HEK293 (cell line): ENCODE measurements around the gene CEACAM20.

Experiments
- CTCF ChIA-PET: fragments of 350-600 bp; formaldehyde crosslinking; extraction: SDS; loops from one replicate; lab custom pipeline; 2021; ENCODE audit warnings: antibody characterized with exemption; lab: Yijun Ruan, JAX
- POLR2A ChIA-PET: fragments of 300-600 bp; formaldehyde crosslinking; extraction: SDS; loops from one replicate; lab custom pipeline; 2020; ENCODE audit warnings: antibody characterized with exemption, inconsistent platforms; lab: Yijun Ruan, JAX
- H3K27ac ChIP-seq: fragments of 200-500 bp; sonication (Bioruptor generic); 2 replicates; pipeline ENCODE4 v1.5.1; 2014; ENCODE audit warnings: low read depth, low read length, control low read depth, inconsistent platforms; ENCODE audit errors: extremely low read depth
- H3K36me3 ChIP-seq, 2 experiments: fragments of 200-500 bp in 1 of 2; sonication (Bioruptor generic) in 1 of 2; 1 replicate in 1 of 2; 2 replicates in 1 of 2; pipeline ENCODE4 v1.5.1; 2014 to 2017; ENCODE audit warnings: inconsistent platforms in 2 of 2, low read length in 2 of 2; ENCODE audit not compliant: control insufficient read depth in 2 of 2, insufficient read depth in 1 of 2
- H3K4me1 ChIP-seq: fragments of 200-500 bp; sonication (Bioruptor generic); 2 replicates; pipeline ENCODE4 v1.5.1; 2014; ENCODE audit warnings: mild to moderate bottlenecking, low read length, inconsistent platforms; ENCODE audit not compliant: control insufficient read depth, insufficient read depth
- H3K4me3 ChIP-seq: 2 replicates; pipeline ENCODE4 v1.5.1; 2011; ENCODE audit warnings: low read depth, mild to moderate bottlenecking, control low read depth, low read length, moderate library complexity
- H3K9me3 ChIP-seq: fragments of 200-500 bp; sonication (Bioruptor generic); 2 replicates; pipeline ENCODE4 v1.5.1; 2014; ENCODE audit warnings: low read depth, low read length, inconsistent platforms; ENCODE audit not compliant: control insufficient read depth, insufficient read depth
- EGR2 ChIP-seq: fragments of 450-650 bp; formaldehyde crosslinking; IDR thresholded peaks from 2 replicates; pipeline ENCODE4 v1.5.1; 2016; ENCODE audit warnings: low read depth, missing biosample characterization, missing genetic modification characterization
- MYNN ChIP-seq: fragments of 450-650 bp; formaldehyde crosslinking; IDR thresholded peaks from 2 replicates; pipeline ENCODE4 v1.5.1; 2016; ENCODE audit warnings: missing biosample characterization, missing genetic modification characterization, borderline replicate concordance
- PRDM1 ChIP-seq: fragments of 450-650 bp; formaldehyde crosslinking; IDR thresholded peaks from 2 replicates; pipeline ENCODE4; 2016; ENCODE audit warnings: missing biosample characterization, missing genetic modification characterization
- ZBTB21 ChIP-seq: fragments of 450-650 bp; formaldehyde crosslinking; IDR thresholded peaks from 2 replicates; pipeline ENCODE4 v1.5.1; 2017; ENCODE audit warnings: missing biosample characterization, missing genetic modification characterization
- ZBTB8A ChIP-seq: fragments of 450-650 bp; formaldehyde crosslinking; IDR thresholded peaks from 2 replicates; pipeline ENCODE4 v1.5.1; 2016; ENCODE audit warnings: missing biosample characterization, missing genetic modification characterization
- ZFP69B ChIP-seq: fragments of 450-650 bp; formaldehyde crosslinking; IDR thresholded peaks from 2 replicates; pipeline ENCODE4 v1.5.1; 2016; ENCODE audit warnings: missing biosample characterization, missing genetic modification characterization
- ZNF175 ChIP-seq: fragments of 450-650 bp; formaldehyde crosslinking; IDR thresholded peaks from 2 replicates; pipeline ENCODE4 v1.5.1; 2016; ENCODE audit warnings: missing biosample characterization, missing genetic modification characterization
- ZNF266 ChIP-seq: fragments of 450-650 bp; formaldehyde crosslinking; IDR thresholded peaks from 2 replicates; pipeline ENCODE4 v1.5.1; 2016; ENCODE audit warnings: missing biosample characterization, missing genetic modification characterization, low read depth
- ZNF513 ChIP-seq: fragments of 450-650 bp; IDR thresholded peaks from 2 replicates; pipeline ENCODE4 v1.5.1; 2018; ENCODE audit warnings: missing biosample characterization, missing genetic modification characterization
- ZNF529 ChIP-seq: fragments of 450-650 bp; formaldehyde crosslinking; IDR thresholded peaks from 2 replicates; pipeline ENCODE4 v1.5.1; 2017; ENCODE audit warnings: missing genetic modification characterization, missing biosample characterization; ENCODE audit not compliant: insufficient replicate concordance
- ZNF530 ChIP-seq: fragments of 450-650 bp; formaldehyde crosslinking; IDR thresholded peaks from 2 replicates; pipeline ENCODE4 v1.5.1; 2016; ENCODE audit warnings: low read depth, missing biosample characterization, missing genetic modification characterization
- ZNF548 ChIP-seq: fragments of 450-650 bp; formaldehyde crosslinking; IDR thresholded peaks from 2 replicates; pipeline ENCODE4 v1.5.1; 2016; ENCODE audit warnings: missing biosample characterization, missing genetic modification characterization
- ZNF660 ChIP-seq: fragments of 450-650 bp; IDR thresholded peaks from 2 replicates; pipeline ENCODE4 v1.5.1; 2018; ENCODE audit warnings: missing biosample characterization, mild to moderate bottlenecking, missing genetic modification characterization
- ZNF768 ChIP-seq: fragments of 450-650 bp; formaldehyde crosslinking; IDR thresholded peaks from 2 replicates; pipeline ENCODE4 v1.5.1; 2018; ENCODE audit warnings: missing biosample characterization, mild to moderate bottlenecking, missing genetic modification characterization
- ZSCAN4 ChIP-seq: fragments of 450-650 bp; formaldehyde crosslinking; IDR thresholded peaks from 2 replicates; pipeline ENCODE4 v1.5.1; 2017; ENCODE audit warnings: missing biosample characterization, missing genetic modification characterization
- TF ChIP-seq, protein P1 (sequence below): fragments of 450-650 bp; formaldehyde crosslinking; IDR thresholded peaks from 2 replicates; pipeline ENCODE4 v1.5.1; 2016; ENCODE audit warnings: missing biosample characterization, missing genetic modification characterization
- TF ChIP-seq, protein P2 (sequence below): fragments of 450-650 bp; formaldehyde crosslinking; IDR thresholded peaks from 2 replicates; pipeline ENCODE4 v1.5.1; 2016; ENCODE audit warnings: missing biosample characterization, missing genetic modification characterization, borderline replicate concordance

Gene CEACAM20

DNA sequence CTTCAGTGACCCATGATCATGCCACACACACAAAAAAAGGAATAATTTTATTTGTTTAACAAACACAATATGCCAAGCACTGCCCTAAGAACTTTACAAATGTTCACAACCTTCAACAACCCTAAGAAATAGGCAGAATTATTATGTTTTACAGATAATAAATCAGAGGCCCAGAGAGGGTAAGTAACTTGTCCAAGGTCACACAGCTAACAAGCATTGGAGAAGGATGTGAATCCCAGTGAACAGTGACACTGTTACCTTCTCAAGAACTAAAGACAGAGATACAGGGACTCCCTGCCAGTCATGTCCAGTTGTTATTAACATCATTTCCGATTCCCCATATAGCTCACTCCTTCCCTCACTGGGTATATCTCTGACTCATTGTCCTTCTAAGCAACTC lies 13.6 kb downstream of the CEACAM20 start:
- no peaks in the 10 kb centered on the region for H3K4me1 ChIP-seq
- ChIA-PET CTCF (interaction anchor here (0.5 to 1.2 kb wide), 2 partner anchors 11 to 105 kb away, joined by 3 read pairs; no protein-coding TSS in a partner anchor), POLR2A (no interaction called here)
- no peaks in the 10 kb centered on the region for H3K36me3 ChIP-seq
- no peak overlapping the region for H3K27ac ChIP-seq
- H3K4me3 ChIP-seq, result no peak overlapping the region
- no peak for TF ChIP-seq ZNF266 (tag by site-specific recombination)
- no peak for TF ChIP-seq ZNF530 (tag by site-specific recombination)
- TF ChIP-seq ZNF529, result no peak
- TF ChIP-seq ZNF768 (tag by site-specific recombination), result peak; percentile 48; the same call in 1 of the 2 replicates
- TF ChIP-seq ZNF548 (tag by site-specific recombination), result no peak
- TF ChIP-seq PRDM1, result no peak
- TF ChIP-seq, all 188 proteins: peak for 1
- no peaks in the 10 kb centered on the region for H3K9me3 ChIP-seq

DNA sequence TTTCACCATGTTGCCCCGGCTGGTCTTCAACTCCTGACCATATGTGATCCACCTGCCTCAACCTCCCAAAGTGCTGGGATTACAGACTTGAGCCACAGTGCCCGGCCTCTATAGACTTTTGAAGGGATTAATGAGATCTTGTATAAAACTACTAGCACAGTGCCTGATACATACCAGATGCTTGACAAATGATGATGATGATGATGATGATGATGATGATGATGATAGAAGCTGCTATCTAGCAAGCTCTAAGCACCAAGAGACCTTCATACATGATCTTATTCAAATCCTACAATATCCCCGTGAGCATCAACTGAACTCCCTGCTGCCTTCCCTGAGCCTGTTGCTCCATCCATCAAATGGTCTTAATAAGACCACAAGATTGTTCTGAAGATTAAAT lies 14.4 kb downstream of the CEACAM20 start:
- TF ChIP-seq ZBTB8A (tag by site-specific recombination) (no peak), ZNF513 (tag by site-specific recombination) (peak; percentile 88)
- Histone ChIP-seq H3K4me1 (no peaks in the 10 kb centered on the region), H3K9me3 (no peaks in the 10 kb centered on the region), H3K36me3 (no peaks in the 10 kb centered on the region), H3K27ac (no peak overlapping the region), H3K4me3 (no peak overlapping the region)
- POLR2A ChIA-PET, result no interaction called here
- CTCF ChIA-PET, result interaction anchor here (0.7 to 1.2 kb wide), 2 partner anchors 12 to 33 kb away, joined by 3 to 5 read pairs; no protein-coding TSS in a partner anchor

GRCh38 chr19:44512326-44513298 lies 16.9 kb downstream of the CEACAM20 start:
- CTCF ChIA-PET, result interaction anchor here (0.5 kb wide), 1 partner anchor 1354 kb away, joined by 3 read pairs; no protein-coding TSS in a partner anchor
- no peak for TF ChIP-seq MYNN (tag by site-specific recombination)
- no peak for TF ChIP-seq ZBTB8A (tag by site-specific recombination)
- TF ChIP-seq EGR2 (tag by site-specific recombination), result no peak
- TF ChIP-seq, protein P1, sequence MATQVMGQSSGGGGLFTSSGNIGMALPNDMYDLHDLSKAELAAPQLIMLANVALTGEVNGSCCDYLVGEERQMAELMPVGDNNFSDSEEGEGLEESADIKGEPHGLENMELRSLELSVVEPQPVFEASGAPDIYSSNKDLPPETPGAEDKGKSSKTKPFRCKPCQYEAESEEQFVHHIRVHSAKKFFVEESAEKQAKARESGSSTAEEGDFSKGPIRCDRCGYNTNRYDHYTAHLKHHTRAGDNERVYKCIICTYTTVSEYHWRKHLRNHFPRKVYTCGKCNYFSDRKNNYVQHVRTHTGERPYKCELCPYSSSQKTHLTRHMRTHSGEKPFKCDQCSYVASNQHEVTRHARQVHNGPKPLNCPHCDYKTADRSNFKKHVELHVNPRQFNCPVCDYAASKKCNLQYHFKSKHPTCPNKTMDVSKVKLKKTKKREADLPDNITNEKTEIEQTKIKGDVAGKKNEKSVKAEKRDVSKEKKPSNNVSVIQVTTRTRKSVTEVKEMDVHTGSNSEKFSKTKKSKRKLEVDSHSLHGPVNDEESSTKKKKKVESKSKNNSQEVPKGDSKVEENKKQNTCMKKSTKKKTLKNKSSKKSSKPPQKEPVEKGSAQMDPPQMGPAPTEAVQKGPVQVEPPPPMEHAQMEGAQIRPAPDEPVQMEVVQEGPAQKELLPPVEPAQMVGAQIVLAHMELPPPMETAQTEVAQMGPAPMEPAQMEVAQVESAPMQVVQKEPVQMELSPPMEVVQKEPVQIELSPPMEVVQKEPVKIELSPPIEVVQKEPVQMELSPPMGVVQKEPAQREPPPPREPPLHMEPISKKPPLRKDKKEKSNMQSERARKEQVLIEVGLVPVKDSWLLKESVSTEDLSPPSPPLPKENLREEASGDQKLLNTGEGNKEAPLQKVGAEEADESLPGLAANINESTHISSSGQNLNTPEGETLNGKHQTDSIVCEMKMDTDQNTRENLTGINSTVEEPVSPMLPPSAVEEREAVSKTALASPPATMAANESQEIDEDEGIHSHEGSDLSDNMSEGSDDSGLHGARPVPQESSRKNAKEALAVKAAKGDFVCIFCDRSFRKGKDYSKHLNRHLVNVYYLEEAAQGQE (tag by site-specific recombination), result peak; percentile 99
- TF ChIP-seq ZFP69B, result no peak
- 0 out of 2 replicates have a peak, but pooled peaks have one; percentile 28 for TF ChIP-seq ZNF660 (tag by site-specific recombination)
- no peak for TF ChIP-seq ZSCAN4 (tag by site-specific recombination)
- TF ChIP-seq, protein P2, sequence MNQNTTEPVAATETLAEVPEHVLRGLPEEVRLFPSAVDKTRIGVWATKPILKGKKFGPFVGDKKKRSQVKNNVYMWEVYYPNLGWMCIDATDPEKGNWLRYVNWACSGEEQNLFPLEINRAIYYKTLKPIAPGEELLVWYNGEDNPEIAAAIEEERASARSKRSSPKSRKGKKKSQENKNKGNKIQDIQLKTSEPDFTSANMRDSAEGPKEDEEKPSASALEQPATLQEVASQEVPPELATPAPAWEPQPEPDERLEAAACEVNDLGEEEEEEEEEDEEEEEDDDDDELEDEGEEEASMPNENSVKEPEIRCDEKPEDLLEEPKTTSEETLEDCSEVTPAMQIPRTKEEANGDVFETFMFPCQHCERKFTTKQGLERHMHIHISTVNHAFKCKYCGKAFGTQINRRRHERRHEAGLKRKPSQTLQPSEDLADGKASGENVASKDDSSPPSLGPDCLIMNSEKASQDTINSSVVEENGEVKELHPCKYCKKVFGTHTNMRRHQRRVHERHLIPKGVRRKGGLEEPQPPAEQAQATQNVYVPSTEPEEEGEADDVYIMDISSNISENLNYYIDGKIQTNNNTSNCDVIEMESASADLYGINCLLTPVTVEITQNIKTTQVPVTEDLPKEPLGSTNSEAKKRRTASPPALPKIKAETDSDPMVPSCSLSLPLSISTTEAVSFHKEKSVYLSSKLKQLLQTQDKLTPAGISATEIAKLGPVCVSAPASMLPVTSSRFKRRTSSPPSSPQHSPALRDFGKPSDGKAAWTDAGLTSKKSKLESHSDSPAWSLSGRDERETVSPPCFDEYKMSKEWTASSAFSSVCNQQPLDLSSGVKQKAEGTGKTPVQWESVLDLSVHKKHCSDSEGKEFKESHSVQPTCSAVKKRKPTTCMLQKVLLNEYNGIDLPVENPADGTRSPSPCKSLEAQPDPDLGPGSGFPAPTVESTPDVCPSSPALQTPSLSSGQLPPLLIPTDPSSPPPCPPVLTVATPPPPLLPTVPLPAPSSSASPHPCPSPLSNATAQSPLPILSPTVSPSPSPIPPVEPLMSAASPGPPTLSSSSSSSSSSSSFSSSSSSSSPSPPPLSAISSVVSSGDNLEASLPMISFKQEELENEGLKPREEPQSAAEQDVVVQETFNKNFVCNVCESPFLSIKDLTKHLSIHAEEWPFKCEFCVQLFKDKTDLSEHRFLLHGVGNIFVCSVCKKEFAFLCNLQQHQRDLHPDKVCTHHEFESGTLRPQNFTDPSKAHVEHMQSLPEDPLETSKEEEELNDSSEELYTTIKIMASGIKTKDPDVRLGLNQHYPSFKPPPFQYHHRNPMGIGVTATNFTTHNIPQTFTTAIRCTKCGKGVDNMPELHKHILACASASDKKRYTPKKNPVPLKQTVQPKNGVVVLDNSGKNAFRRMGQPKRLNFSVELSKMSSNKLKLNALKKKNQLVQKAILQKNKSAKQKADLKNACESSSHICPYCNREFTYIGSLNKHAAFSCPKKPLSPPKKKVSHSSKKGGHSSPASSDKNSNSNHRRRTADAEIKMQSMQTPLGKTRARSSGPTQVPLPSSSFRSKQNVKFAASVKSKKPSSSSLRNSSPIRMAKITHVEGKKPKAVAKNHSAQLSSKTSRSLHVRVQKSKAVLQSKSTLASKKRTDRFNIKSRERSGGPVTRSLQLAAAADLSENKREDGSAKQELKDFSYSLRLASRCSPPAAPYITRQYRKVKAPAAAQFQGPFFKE (tag by site-specific recombination), result no peak
- TF ChIP-seq ZNF175, result no peak
- no peak for TF ChIP-seq ZBTB21 (tag by site-specific recombination)

More at GRCh38 chr19:44512326-44513298, 16.9 kb downstream of the CEACAM20 start:
- POLR2A ChIA-PET, result no interaction called here
- H3K4me3 ChIP-seq, result no peak overlapping the region
- no peaks in the 10 kb centered on the region for H3K36me3 ChIP-seq
- no peaks in the 10 kb centered on the region for H3K9me3 ChIP-seq
- no peaks in the 10 kb centered on the region for H3K4me1 ChIP-seq
- no peak overlapping the region for H3K27ac ChIP-seq
